Measurements from ENCODE around the gene CDK4.

The CDK4 gene

DNA sequence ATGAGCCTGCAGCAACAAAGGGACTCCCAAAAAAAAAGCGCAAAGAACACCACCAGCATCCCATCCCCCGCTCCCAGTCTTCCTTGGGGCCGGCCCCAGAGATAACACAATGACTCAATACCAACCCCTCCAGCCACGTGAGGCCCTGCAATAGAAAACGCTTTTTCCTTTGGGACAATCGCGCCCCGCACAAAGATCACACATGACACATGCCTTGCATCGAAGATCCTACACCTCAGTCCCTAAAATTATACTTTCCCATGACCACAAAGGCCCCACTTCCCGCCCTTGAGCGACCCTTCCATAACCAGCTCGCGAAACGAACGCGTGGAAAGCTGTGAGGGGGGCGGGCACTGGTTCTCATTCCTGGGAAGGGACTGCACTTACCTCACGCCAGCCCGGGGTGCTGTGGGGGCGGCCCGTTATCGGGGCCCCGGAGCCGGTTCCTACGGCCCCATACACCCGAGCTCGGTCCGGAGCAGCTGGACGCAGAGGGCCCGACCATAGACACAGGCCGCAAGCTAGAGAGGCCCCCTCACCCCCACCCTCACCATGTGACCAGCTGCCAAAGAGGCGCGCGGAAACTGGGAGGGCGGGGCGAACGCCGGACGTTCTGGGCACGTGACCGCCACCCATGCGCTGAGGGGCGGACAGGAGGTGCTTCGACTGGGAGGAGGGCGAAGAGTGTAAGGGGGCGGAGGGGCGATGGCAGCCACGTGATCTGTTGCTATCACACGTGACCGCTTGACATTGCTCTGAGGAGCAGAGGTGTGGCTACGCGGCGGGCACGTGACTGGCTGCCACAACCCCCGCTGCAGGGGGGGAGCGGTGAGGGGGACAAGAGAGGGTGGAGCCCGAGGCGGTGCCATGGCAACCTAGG, at the start of gene CDK4:
TSS of gene CDK4 (minus strand) at position 523 of the 880 bp plus-strand sequence. CDS start 593 bp downstream, outside the sequence.
- H3K4me1 ChIP-seq (ENCODE audit: control insufficient read depth in 2 of 2, insufficient read depth in 2 of 2, low read length in 2 of 2) = peaks cover 40% of the 10 kb centered on the region in 2 donors
- H3K4me3 ChIP-seq (ENCODE audit: low read length in 2 of 2) = peak within 1 kb of the TSS; percentile 83 to 89
- H3K9ac ChIP-seq (ENCODE audit: low read depth in 1 of 2, low read length in 2 of 2) = peak within 1 kb of the TSS; percentile 88 to 89
- no peaks in the 10 kb centered on the region for H3K9me3 ChIP-seq (ENCODE audit: control insufficient read depth in 2 of 2, low read length in 2 of 2)
- peaks cover 22 to 26% of the 10 kb centered on the region in 2 donors for H3K36me3 ChIP-seq (ENCODE audit: control insufficient read depth in 2 of 2, insufficient read depth in 2 of 2, low read length in 2 of 2)
- no peaks in the 10 kb centered on the region for H3K27me3 ChIP-seq (ENCODE audit: control insufficient read depth in 2 of 2, insufficient read depth in 2 of 2, low read length in 2 of 2)
- peak within 1 kb of the TSS; percentile 85 to 86 for H3K27ac ChIP-seq (ENCODE audit: low read depth in 2 of 2, low read length in 2 of 2)

DNA sequence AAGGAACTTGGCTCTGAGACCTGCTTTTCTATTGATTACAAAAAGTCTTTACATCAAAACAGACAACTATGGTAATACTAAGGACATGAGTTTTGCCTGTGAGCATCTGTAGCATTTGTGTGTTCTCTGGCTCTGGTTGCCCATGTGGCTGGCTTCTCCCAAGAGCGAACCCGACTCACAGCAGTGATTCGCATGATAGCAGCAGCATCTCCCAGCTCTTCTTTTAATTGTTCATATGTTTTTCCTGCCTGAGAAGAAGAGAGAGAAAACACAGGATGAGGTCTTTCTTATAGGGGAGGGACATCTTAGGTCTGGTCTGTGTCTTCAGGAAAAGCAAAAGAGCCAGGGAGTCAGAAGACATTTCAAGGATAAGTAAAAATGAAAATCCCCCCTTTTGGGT, 48.9 kb upstream of the CDK4 start:
- H3K27me3 ChIP-seq (ENCODE audit: control insufficient read depth in 2 of 2, insufficient read depth in 2 of 2, low read length in 2 of 2) = no peaks in the 10 kb centered on the region
- no peak overlapping the region for H3K27ac ChIP-seq (ENCODE audit: low read depth in 2 of 2, low read length in 2 of 2)
- no peak overlapping the region for H3K9ac ChIP-seq (ENCODE audit: low read depth in 1 of 2, low read length in 2 of 2)
- H3K4me3 ChIP-seq (ENCODE audit: low read length in 2 of 2) = no peak overlapping the region
- no peaks in the 10 kb centered on the region for H3K9me3 ChIP-seq (ENCODE audit: control insufficient read depth in 2 of 2, low read length in 2 of 2)
- H3K36me3 ChIP-seq (ENCODE audit: control insufficient read depth in 2 of 2, insufficient read depth in 2 of 2, low read length in 2 of 2) = peaks cover 41 to 45% of the 10 kb centered on the region in 2 donors
- no peaks in the 10 kb centered on the region for H3K4me1 ChIP-seq (ENCODE audit: control insufficient read depth in 2 of 2, insufficient read depth in 2 of 2, low read length in 2 of 2)

DNA sequence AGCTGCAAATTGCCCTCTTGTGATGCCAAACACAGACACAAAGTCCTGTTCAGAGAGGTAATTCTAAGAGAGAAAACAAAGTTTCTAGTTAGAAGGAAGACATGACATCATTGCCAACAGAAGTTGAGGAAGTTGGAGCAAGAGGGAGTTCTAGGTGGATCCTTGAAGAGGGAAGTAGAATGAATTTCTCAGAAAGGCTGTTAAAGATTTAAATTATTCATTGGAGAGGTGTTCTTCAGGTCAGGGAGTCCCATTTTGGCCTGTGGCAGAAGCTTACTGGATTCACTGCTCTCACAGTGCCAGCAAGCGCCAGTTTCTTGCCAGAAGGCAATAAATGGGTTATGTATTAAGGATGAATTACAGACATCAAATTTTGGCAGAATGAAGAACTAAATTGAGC, 45.8 kb upstream of the CDK4 start:
- Histone ChIP-seq H3K9ac (ENCODE audit: low read depth in 1 of 2, low read length in 2 of 2) (no peak overlapping the region), H3K36me3 (ENCODE audit: control insufficient read depth in 2 of 2, insufficient read depth in 2 of 2, low read length in 2 of 2) (peaks cover 48 to 59% of the 10 kb centered on the region in 2 donors), H3K4me1 (ENCODE audit: control insufficient read depth in 2 of 2, insufficient read depth in 2 of 2, low read length in 2 of 2) (no peaks in the 10 kb centered on the region), H3K27me3 (ENCODE audit: control insufficient read depth in 2 of 2, insufficient read depth in 2 of 2, low read length in 2 of 2) (no peaks in the 10 kb centered on the region), H3K27ac (ENCODE audit: low read depth in 2 of 2, low read length in 2 of 2) (no peak overlapping the region), H3K9me3 (ENCODE audit: control insufficient read depth in 2 of 2, low read length in 2 of 2) (no peaks in the 10 kb centered on the region), H3K4me3 (ENCODE audit: low read length in 2 of 2) (no peak overlapping the region)

DNA sequence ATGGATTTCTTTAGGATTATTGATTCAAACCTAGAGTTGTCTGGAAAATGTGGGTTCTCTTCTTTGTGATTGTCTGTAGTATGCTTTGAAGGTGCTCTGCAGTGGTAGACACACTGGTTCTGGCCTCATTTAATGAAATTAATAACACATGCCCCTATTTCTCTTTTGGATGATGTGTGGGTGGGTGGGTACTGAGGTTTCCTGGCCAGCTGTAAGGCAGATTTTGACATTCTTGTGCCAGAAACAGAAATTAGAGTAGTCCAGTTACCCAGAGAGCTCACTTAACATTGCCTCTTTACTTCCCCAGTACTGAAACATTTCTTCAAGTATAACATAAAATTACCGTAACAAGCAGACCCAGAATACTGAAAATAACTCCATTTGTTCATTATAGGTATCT, 44.9 kb upstream of the CDK4 start:
- Histone ChIP-seq H3K4me3 (ENCODE audit: low read length in 2 of 2) (no peak overlapping the region), H3K9me3 (ENCODE audit: control insufficient read depth in 2 of 2, low read length in 2 of 2) (no peaks in the 10 kb centered on the region), H3K4me1 (ENCODE audit: control insufficient read depth in 2 of 2, insufficient read depth in 2 of 2, low read length in 2 of 2) (no peaks in the 10 kb centered on the region), H3K27ac (ENCODE audit: low read depth in 2 of 2, low read length in 2 of 2) (no peak overlapping the region), H3K9ac (ENCODE audit: low read depth in 1 of 2, low read length in 2 of 2) (no peak overlapping the region), H3K27me3 (ENCODE audit: control insufficient read depth in 2 of 2, insufficient read depth in 2 of 2, low read length in 2 of 2) (no peaks in the 10 kb centered on the region), H3K36me3 (ENCODE audit: control insufficient read depth in 2 of 2, insufficient read depth in 2 of 2, low read length in 2 of 2) (peaks cover 45 to 58% of the 10 kb centered on the region in 2 donors)

DNA sequence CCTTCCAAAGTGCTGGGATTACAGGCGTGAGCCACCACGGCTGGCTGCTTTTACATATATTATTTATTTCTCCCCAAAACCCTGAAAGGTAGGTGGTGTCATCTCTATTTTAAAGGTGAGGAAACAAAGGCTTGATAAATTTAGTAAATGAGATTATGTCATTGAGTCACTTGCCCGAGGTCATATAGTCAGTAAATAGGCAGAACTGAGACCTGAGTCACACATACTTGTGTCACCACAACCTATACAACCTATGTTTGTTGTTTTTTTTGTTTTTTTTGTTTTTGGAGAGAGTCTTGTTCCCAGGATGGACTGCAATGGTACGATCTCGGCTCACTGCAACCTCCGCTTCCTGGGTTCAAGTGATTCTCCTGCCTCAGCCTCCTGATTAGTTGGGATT, 43.2 kb upstream of the CDK4 start:
- Histone ChIP-seq H3K27ac (ENCODE audit: low read depth in 2 of 2, low read length in 2 of 2) (no peak overlapping the region), H3K4me1 (ENCODE audit: control insufficient read depth in 2 of 2, insufficient read depth in 2 of 2, low read length in 2 of 2) (no peaks in the 10 kb centered on the region), H3K27me3 (ENCODE audit: control insufficient read depth in 2 of 2, insufficient read depth in 2 of 2, low read length in 2 of 2) (no peaks in the 10 kb centered on the region), H3K9ac (ENCODE audit: low read depth in 1 of 2, low read length in 2 of 2) (no peak overlapping the region), H3K4me3 (ENCODE audit: low read length in 2 of 2) (no peak overlapping the region), H3K9me3 (ENCODE audit: control insufficient read depth in 2 of 2, low read length in 2 of 2) (no peaks in the 10 kb centered on the region), H3K36me3 (ENCODE audit: control insufficient read depth in 2 of 2, insufficient read depth in 2 of 2, low read length in 2 of 2) (peaks cover 40 to 57% of the 10 kb centered on the region in 2 donors)

DNA sequence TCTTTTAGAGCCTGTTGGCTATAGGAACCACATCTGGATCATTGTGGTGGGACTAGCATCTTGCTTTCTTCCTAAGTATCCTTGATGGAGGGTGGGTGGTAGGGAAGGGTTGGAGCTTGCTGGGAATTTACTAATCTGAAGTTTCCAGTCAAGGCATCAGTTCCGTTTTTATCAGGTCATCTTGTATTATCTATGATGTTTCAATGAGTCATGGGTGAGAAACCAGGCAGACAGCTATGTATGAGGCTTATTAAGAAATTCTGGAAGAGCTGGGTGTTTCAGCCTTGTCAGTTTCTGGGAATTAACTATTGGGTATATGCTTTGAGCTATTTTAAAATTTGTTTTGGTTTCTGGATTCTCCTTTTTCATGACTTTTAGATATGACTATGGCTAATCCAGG, 41.8 kb upstream of the CDK4 start:
- H3K9ac ChIP-seq (ENCODE audit: low read depth in 1 of 2, low read length in 2 of 2) = no peak overlapping the region
- H3K4me3 ChIP-seq (ENCODE audit: low read length in 2 of 2) = no peak overlapping the region
- no peaks in the 10 kb centered on the region for H3K27me3 ChIP-seq (ENCODE audit: control insufficient read depth in 2 of 2, insufficient read depth in 2 of 2, low read length in 2 of 2)
- H3K9me3 ChIP-seq (ENCODE audit: control insufficient read depth in 2 of 2, low read length in 2 of 2) = no peaks in the 10 kb centered on the region
- H3K27ac ChIP-seq (ENCODE audit: low read depth in 2 of 2, low read length in 2 of 2) = no peak overlapping the region
- H3K4me1 ChIP-seq (ENCODE audit: control insufficient read depth in 2 of 2, insufficient read depth in 2 of 2, low read length in 2 of 2) = no peaks in the 10 kb centered on the region
- peaks cover 32 to 45% of the 10 kb centered on the region in 2 donors for H3K36me3 ChIP-seq (ENCODE audit: control insufficient read depth in 2 of 2, insufficient read depth in 2 of 2, low read length in 2 of 2)

DNA sequence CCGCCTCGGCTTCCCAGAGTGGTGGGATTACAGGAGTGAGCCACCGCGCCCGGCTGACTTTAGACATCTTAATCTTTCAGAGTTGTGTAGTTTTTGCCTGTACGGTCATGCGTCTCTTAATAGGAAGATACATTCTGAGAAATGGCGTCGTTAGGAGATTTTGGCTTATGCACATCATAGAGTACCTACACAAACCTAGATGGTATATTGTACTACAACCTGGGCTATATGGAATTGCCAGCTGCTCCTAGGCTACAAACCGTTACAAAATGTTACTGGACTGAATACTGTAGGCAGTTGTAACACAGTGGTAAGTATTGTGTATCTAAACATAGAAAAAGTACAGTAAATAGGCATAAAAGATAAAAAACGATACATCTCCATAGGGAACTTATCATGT, 31.8 kb upstream of the CDK4 start:
- Histone ChIP-seq H3K4me1 (ENCODE audit: control insufficient read depth in 2 of 2, insufficient read depth in 2 of 2, low read length in 2 of 2) (peaks cover 9 to 11% of the 10 kb centered on the region in 2 donors), H3K27me3 (ENCODE audit: control insufficient read depth in 2 of 2, insufficient read depth in 2 of 2, low read length in 2 of 2) (no peaks in the 10 kb centered on the region), H3K9ac (ENCODE audit: low read depth in 1 of 2, low read length in 2 of 2) (no peak overlapping the region), H3K36me3 (ENCODE audit: control insufficient read depth in 2 of 2, insufficient read depth in 2 of 2, low read length in 2 of 2) (peaks cover 15 to 32% of the 10 kb centered on the region in 2 donors), H3K9me3 (ENCODE audit: control insufficient read depth in 2 of 2, low read length in 2 of 2) (no peaks in the 10 kb centered on the region), H3K4me3 (ENCODE audit: low read length in 2 of 2) (no peak overlapping the region), H3K27ac (ENCODE audit: low read depth in 2 of 2, low read length in 2 of 2) (no peak overlapping the region)

DNA sequence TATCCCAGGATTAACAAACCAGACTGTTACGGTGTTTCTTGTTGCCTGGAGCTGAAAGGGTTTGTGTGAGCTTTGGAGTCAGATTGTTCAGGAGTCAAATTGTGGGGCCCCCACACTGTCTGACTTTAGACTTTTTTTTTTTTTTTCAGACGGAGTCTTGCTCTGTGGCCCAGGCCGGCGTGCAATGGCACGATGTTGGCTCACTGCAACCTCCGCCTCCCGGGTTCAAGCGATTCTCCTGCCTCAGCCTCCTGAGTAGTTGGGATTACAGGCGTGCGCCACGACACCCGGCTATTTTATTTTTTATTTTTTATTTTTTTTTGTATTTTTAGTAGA, 31.3 kb upstream of the CDK4 start:
- Histone ChIP-seq H3K27ac (ENCODE audit: low read depth in 2 of 2, low read length in 2 of 2) (no peak overlapping the region), H3K36me3 (ENCODE audit: control insufficient read depth in 2 of 2, insufficient read depth in 2 of 2, low read length in 2 of 2) (peaks cover 15 to 27% of the 10 kb centered on the region in 2 donors)

DNA sequence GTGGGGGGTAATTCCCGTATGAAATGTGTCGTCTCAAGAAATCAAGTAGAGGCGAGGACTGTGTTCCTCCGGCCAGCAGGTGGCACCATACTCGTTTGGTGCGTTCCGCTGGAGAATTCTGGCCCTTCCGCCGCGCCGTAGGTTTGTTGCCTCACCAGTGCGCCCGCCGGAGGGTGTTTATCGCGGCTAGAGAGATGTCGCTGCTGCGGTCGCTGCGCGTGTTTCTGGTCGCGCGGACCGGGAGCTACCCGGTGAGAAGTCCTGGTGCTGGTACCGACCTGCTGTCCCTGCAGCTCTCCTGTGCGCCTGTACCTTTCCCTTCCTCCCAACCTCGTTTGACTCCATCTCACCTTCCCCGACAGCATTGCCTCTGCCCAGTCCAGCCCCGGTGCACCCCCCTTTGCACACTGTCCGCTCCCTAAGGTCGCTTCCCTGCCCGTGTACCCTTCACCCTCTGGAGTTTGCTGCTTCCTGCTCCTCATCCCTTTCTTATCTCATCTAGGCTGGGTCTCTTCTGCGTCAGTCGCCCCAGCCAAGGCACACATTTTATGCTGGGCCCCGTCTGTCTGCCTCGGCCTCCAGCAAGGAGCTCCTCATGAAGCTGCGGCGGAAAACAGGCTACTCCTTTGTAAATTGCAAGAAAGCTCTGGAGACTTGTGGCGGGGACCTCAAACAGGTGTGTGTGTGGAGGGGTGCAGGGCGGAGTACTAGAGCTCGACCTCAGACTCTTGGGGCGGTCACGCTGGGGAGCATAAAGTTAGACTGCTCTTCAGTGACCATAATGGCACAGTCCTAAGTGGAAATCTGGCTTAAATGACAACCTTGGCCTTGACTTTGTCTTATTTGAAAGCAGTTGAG, 30.7 kb upstream of the CDK4 start, which contains the start of gene TSFM:
TSS of gene TSFM (plus strand) at position 180 of the 858 bp plus-strand sequence. CDS start at position 195, 15 bp downstream.
- Histone ChIP-seq H3K9me3 (ENCODE audit: control insufficient read depth in 2 of 2, low read length in 2 of 2) (no peaks in the 10 kb centered on the region), H3K4me3 (ENCODE audit: low read length in 2 of 2) (peak within 1 kb of the TSS; percentile 94 to 99), H3K27me3 (ENCODE audit: control insufficient read depth in 2 of 2, insufficient read depth in 2 of 2, low read length in 2 of 2) (no peaks in the 10 kb centered on the region), H3K36me3 (ENCODE audit: control insufficient read depth in 2 of 2, insufficient read depth in 2 of 2, low read length in 2 of 2) (peaks cover 15 to 27% of the 10 kb centered on the region in 2 donors), H3K27ac (ENCODE audit: low read depth in 2 of 2, low read length in 2 of 2) (peak within 1 kb of the TSS; percentile 27 to 75), H3K9ac (ENCODE audit: low read depth in 1 of 2, low read length in 2 of 2) (peak within 1 kb of the TSS; percentile 76 to 93), H3K4me1 (ENCODE audit: control insufficient read depth in 2 of 2, insufficient read depth in 2 of 2, low read length in 2 of 2) (peaks cover 9 to 11% of the 10 kb centered on the region in 2 donors)

More for the DNA sequence above, 31.3 kb upstream of the CDK4 start:
- Histone ChIP-seq H3K9ac (ENCODE audit: low read depth in 1 of 2, low read length in 2 of 2) (peak overlapping the region; percentile 76 to 93), H3K4me1 (ENCODE audit: control insufficient read depth in 2 of 2, insufficient read depth in 2 of 2, low read length in 2 of 2) (peaks cover 9 to 11% of the 10 kb centered on the region in 2 donors), H3K4me3 (ENCODE audit: low read length in 2 of 2) (peak overlapping the region; percentile 94 to 99), H3K9me3 (ENCODE audit: control insufficient read depth in 2 of 2, low read length in 2 of 2) (no peaks in the 10 kb centered on the region), H3K27me3 (ENCODE audit: control insufficient read depth in 2 of 2, insufficient read depth in 2 of 2, low read length in 2 of 2) (no peaks in the 10 kb centered on the region)

DNA sequence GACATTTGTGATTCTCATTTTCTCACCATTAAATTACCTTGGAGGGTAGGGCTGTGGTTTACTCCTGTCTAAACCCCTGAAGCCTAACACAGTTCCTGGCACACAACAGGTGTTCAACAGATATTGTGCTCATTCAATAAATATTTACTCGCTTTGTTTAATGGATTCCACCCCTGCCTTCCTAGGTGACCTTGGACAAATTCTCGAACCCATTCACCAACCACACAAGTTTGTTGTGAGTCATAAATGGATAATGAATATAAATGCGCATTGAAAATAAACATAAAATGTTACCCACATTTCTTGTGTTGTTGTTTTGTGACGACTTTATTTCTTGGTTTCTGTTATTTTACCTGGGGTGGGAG, 30.1 kb upstream of the CDK4 start:
- Histone ChIP-seq H3K36me3 (ENCODE audit: control insufficient read depth in 2 of 2, insufficient read depth in 2 of 2, low read length in 2 of 2) (peaks cover 13 to 24% of the 10 kb centered on the region in 2 donors), H3K4me3 (ENCODE audit: low read length in 2 of 2) (peak overlapping the region in 1 of 2 donors; percentile 99), H3K4me1 (ENCODE audit: control insufficient read depth in 2 of 2, insufficient read depth in 2 of 2, low read length in 2 of 2) (peaks cover 9 to 11% of the 10 kb centered on the region in 2 donors), H3K9me3 (ENCODE audit: control insufficient read depth in 2 of 2, low read length in 2 of 2) (no peaks in the 10 kb centered on the region), H3K27me3 (ENCODE audit: control insufficient read depth in 2 of 2, insufficient read depth in 2 of 2, low read length in 2 of 2) (no peaks in the 10 kb centered on the region), H3K9ac (ENCODE audit: low read depth in 1 of 2, low read length in 2 of 2) (peak overlapping the region in 1 of 2 donors; percentile 76), H3K27ac (ENCODE audit: low read depth in 2 of 2, low read length in 2 of 2) (no peak overlapping the region)

Measured in mucosa of rectum (tissue), 2 donors.